ENCODE results near the gene C8G.

DNA sequence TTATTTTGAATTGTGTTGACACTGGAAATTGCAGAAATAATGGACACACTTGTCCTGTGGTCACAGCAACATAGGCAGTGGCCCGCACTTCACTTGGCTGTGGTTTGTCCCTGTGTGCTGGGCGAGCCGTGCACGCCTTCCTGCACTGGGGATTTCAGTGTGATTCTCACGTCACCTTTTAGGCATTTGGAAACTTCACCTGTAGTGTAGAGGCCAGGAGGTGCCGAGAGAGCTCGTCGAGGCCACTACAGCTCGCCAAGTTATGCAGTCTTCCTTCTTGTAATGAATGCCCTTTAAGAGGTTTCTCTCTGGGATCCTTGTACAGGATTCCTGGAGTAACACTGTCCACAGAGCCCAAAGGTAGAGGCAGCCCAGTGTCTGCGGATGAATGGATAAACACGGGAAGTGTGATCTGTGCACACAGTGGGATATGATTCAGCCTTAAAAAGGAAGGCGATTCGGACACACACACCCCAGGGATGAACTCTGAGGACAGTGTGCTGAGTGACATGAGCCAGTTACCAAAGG is 44.0 kb upstream of the C8G start:
- TF ChIP-seq, protein P1, sequence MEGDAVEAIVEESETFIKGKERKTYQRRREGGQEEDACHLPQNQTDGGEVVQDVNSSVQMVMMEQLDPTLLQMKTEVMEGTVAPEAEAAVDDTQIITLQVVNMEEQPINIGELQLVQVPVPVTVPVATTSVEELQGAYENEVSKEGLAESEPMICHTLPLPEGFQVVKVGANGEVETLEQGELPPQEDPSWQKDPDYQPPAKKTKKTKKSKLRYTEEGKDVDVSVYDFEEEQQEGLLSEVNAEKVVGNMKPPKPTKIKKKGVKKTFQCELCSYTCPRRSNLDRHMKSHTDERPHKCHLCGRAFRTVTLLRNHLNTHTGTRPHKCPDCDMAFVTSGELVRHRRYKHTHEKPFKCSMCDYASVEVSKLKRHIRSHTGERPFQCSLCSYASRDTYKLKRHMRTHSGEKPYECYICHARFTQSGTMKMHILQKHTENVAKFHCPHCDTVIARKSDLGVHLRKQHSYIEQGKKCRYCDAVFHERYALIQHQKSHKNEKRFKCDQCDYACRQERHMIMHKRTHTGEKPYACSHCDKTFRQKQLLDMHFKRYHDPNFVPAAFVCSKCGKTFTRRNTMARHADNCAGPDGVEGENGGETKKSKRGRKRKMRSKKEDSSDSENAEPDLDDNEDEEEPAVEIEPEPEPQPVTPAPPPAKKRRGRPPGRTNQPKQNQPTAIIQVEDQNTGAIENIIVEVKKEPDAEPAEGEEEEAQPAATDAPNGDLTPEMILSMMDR (IDR thresholded peaks at IDR 0.05 in 4 of 5, conservative IDR thresholded peaks at IDR 0.05 in 1 of 5) = no peak
- TF ChIP-seq POLR2A (IDR thresholded peaks at IDR 0.05) = no peak
